H1 (cell line): ENCODE results near the gene RHBDF2. TPM values are rescaled to one million over a fixed set of nuclear protein-coding genes. Genes with fewer than 3 reads are reported as not detected.

Experiments
- BACH1 ChIP-seq: IDR thresholded peaks from 2 replicates; pipeline ENCODE4 v1.6.1; 2012; ENCODE audit warnings: low read length, improper control_type of control experiment
- BRCA1 ChIP-seq: IDR thresholded peaks from 2 replicates; pipeline ENCODE4 v1.6.1; 2012; ENCODE audit warnings: low read depth, low read length, improper control_type of control experiment
- EZH2 ChIP-seq: fragments of 200-600 bp; sonication (generic); IDR thresholded peaks from 2 replicates; pipeline ENCODE4 v1.7.1; 2012; ENCODE audit warnings: low read depth, mild to moderate bottlenecking, moderate library complexity, low read length, inconsistent platforms; ENCODE audit not compliant: severe bottlenecking
- POU5F1 ChIP-seq: IDR thresholded peaks from 2 replicates; pipeline ENCODE4 v1.6.1; 2011; ENCODE audit warnings: low read depth, mild to moderate bottlenecking, low read length, moderate library complexity
- polyA plus RNA-seq, 7 experiments: library from polyadenylated mRNA; depleted of rRNA in 3 of 7; stranded (reverse) in 5 of 7; unstranded in 2 of 7; fragments of >200 nt in 5 of 7; fragments of 200-250 nt in 2 of 7; gene quantifications; 1 replicate in 5 of 7; 2 replicates in 1 of 7; 4 replicates in 1 of 7; pipeline versions ENCODE4 v1.2.1 to v1.2.3, GENCODE V29; 2011 to 2013; ENCODE audit warnings: missing spikeins in 2 of 7, mixed read lengths in 2 of 7
- total RNA-seq: library from RNA; stranded (reverse); fragmentation: NEBNext Ultra II Directional; extraction: Animal tissue kit (Norgen Biotek cat#: 25700); gene quantifications from 2 replicates; pipeline ENCODE4 v1.2.1, GENCODE V29; 2021

RHBDF2 gene
- total and polyA plus RNA-seq, 2 of the 8 experiments (the other 6 are each of a cell fraction or from before 2014, with no cell fraction given): 21.2 to 25.9 TPM

- TF ChIP-seq EZH2 (no peak), BRCA1 (no peak), POU5F1 (no peak), BACH1 (no peak)
Observed at GRCh38 chr17:76467366-76467765, 33.9 kb downstream of the RHBDF2 start, which contains the start of gene AANAT (continued).
